DND-41 (cell line): ENCODE data around the gene EML1.

Experiments
- CTCF ChIP-seq: IDR thresholded peaks from 2 replicates; pipeline ENCODE4 v1.5.1; 2012; ENCODE audit warnings: borderline replicate concordance, low read length, moderate library complexity, mild to moderate bottlenecking; ENCODE audit not compliant: poor library complexity, severe bottlenecking; ENCODE audit errors: extremely low read depth
- EZH2 ChIP-seq: IDR thresholded peaks from 3 replicates; pipeline ENCODE4 v1.6.1; 2012; ENCODE audit warnings: borderline replicate concordance, low read depth, mild to moderate bottlenecking, moderate library complexity, low read length, inconsistent platforms; ENCODE audit not compliant: severe bottlenecking

- no peak for TF ChIP-seq CTCF
- no peak for TF ChIP-seq EZH2
Measured at GRCh38 chr14:99874306-99874705, 81.1 kb downstream of the EML1 start.
